GM10248 (cell line): Measurements from ENCODE around the gene DEGS2.
"Not testable (repeated sequence)": the region's sequence is repeated elsewhere in the genome, so short reads cannot be mapped to it uniquely, and the experiment has no call there.

ENCODE experiments used
- CTCF ChIA-PET: fragments of 300-600 bp; sonication (Branson Sonifier 250); formaldehyde crosslinking; extraction: SDS; loops from one replicate; lab custom pipeline; 2021; ENCODE audit warnings: antibody characterized with exemption; lab: Yijun Ruan, JAX
- POLR2A ChIA-PET: fragments of 350-650 bp; sonication (Branson Sonifier 250); formaldehyde crosslinking; extraction: SDS; loops from one replicate; lab custom pipeline; 2020; ENCODE audit warnings: antibody characterized with exemption; lab: Yijun Ruan, JAX
- DNase-seq: peaks from one replicate; pipeline ENCODE4 v3.0.0; 2012; ENCODE audit errors: extremely low spot score
- CTCF ChIP-seq: IDR thresholded peaks from 2 replicates; pipeline ENCODE4 v1.5.1; 2012; ENCODE audit warnings: mild to moderate bottlenecking, low read depth; ENCODE audit errors: extremely low read depth, missing control alignments, control extremely low read depth

Gene DEGS2

GRCh38 chr14:100159094-100159864, at the start of gene DEGS2:
Gene DEGS2, minus strand, starts transcription at chr14:100159645. Its CDS starts 58 bp downstream, at chr14:100159587.
- no peak for TF ChIP-seq CTCF
- DNase-seq, result peak; percentile 84
- POLR2A ChIA-PET, result no interaction called here
- CTCF ChIA-PET, result interaction anchor here (1.0 kb wide), 1 partner anchor 34 kb away, joined by 3 read pairs; no protein-coding TSS in a partner anchor

- DNase-seq, POLR2A ChIA-PET: not testable (repeated sequence)
- CTCF ChIA-PET, result interaction anchor here (6.3 kb wide), 1 partner anchor 15 kb away, joined by 55 read pairs; no protein-coding TSS in a partner anchor
Observed at GRCh38 chr14:100208136-100208535, 48.7 kb upstream of the DEGS2 start.

GRCh38 chr14:100207588-100207987, 48.1 kb upstream of the DEGS2 start:
- POLR2A ChIA-PET, DNase-seq: not testable (repeated sequence)
- CTCF ChIA-PET, result interaction anchor here (6.3 kb wide), 1 partner anchor 15 kb away, joined by 55 read pairs; no protein-coding TSS in a partner anchor

GRCh38 chr14:100204835-100205167, 45.4 kb upstream of the DEGS2 start:
- POLR2A ChIA-PET, DNase-seq: not testable (repeated sequence)
- CTCF ChIA-PET, result interaction anchor here (1.4 to 6.3 kb wide), 4 partner anchors 10 to 32 kb away, joined by 4 to 55 read pairs (median 7); no protein-coding TSS in a partner anchor

GRCh38 chr14:100203962-100204834, 44.8 kb upstream of the DEGS2 start:
- POLR2A ChIA-PET, result no interaction called here
- no peak for TF ChIP-seq CTCF
- CTCF ChIA-PET, result interaction anchor here (1.0 to 6.3 kb wide), 5 partner anchors 10 to 49 kb away, joined by 4 to 55 read pairs (median 7); no protein-coding TSS in a partner anchor
- DNase-seq, result no peak

- no peak for DNase-seq
- CTCF ChIA-PET, result interaction anchor here (0.8 to 6.3 kb wide), 3 partner anchors 10 to 95 kb away, joined by 3 to 55 read pairs (median 4); no protein-coding TSS in a partner anchor
- POLR2A ChIA-PET, result no interaction called here
- TF ChIP-seq CTCF, result no peak
Observed at GRCh38 chr14:100203146-100203545, 43.7 kb upstream of the DEGS2 start.

- ChIA-PET CTCF (interaction anchor here (0.8 to 6.3 kb wide), 2 partner anchors 10 to 95 kb away, joined by 3 to 55 read pairs; no protein-coding TSS in a partner anchor), POLR2A (no interaction called here)
- no peak for DNase-seq
Observed at GRCh38 chr14:100202712-100203111, 43.3 kb upstream of the DEGS2 start.

More at GRCh38 chr14:100202712-100203111, 43.3 kb upstream of the DEGS2 start:
- no peak for TF ChIP-seq CTCF
